OCI-LY7 (cell line): ENCODE measurements around the gene CAPN14. TPM values are rescaled to one million over a fixed set of nuclear protein-coding genes. Genes with fewer than 3 reads are reported as not detected.

ENCODE experiments used
- BruUV-seq: library from RNA; stranded (reverse); fragments of 400-500 nt; replicated peaks from 2 replicates; lab custom pipeline; 2021; lab: Mats Ljungman, UMichigan
- CTCF ChIA-PET: fragments of 300-600 bp; sonication (Branson Sonifier 250); formaldehyde crosslinking; loops from one replicate; lab custom pipeline; 2022; ENCODE audit warnings: antibody characterized with exemption; ENCODE audit not compliant: unreplicated experiment; lab: Charles Lee
- POLR2A ChIA-PET: fragments of 300-600 bp; sonication (Branson Sonifier 250); formaldehyde crosslinking; loops from one replicate; lab custom pipeline; 2022; ENCODE audit warnings: antibody characterized with exemption; lab: Charles Lee
- DNase-seq: peaks from one replicate; pipeline ENCODE4 v3.0.0-alpha.2; 2015; ENCODE audit warnings: low spot score
- H2AFZ ChIP-seq: fragments of 200-600 bp; sonication (generic), shearing (Covaris generic); 2 replicates; pipeline ENCODE4 v1.6.1; 2014; ENCODE audit warnings: mild to moderate bottlenecking, antibody characterized with exemption, low read length, moderate library complexity
- H3K27ac ChIP-seq: fragments of 200-600 bp; sonication (generic); 2 replicates; pipeline ENCODE4 v1.5.1; 2014; ENCODE audit warnings: mixed run types, low read depth, mild to moderate bottlenecking, moderate library complexity, low read length, inconsistent platforms; ENCODE audit not compliant: poor library complexity, severe bottlenecking
- H3K36me3 ChIP-seq: fragments of 200-600 bp; sonication (generic); 2 replicates; pipeline ENCODE4 v1.6.1; 2014; ENCODE audit warnings: mild to moderate bottlenecking, antibody characterized with exemption, low read length, moderate library complexity, mixed read lengths; ENCODE audit not compliant: insufficient read depth
- H3K4me1 ChIP-seq: fragments of 200-600 bp; sonication (generic); 2 replicates; pipeline ENCODE4 v1.5.1; 2014; ENCODE audit warnings: mild to moderate bottlenecking, low read length; ENCODE audit not compliant: insufficient read depth, poor library complexity, severe bottlenecking
- H3K4me2 ChIP-seq: fragments of 200-600 bp; sonication (generic); 2 replicates; pipeline ENCODE4 v1.6.1; 2014; ENCODE audit warnings: mild to moderate bottlenecking, low read length
- H3K4me3 ChIP-seq: fragments of 200-600 bp; sonication (generic); 2 replicates; pipeline ENCODE4 v1.5.1; 2014; ENCODE audit warnings: mild to moderate bottlenecking, low read depth, low read length; ENCODE audit not compliant: poor library complexity, severe bottlenecking
- H3K79me2 ChIP-seq: fragments of 200-600 bp; sonication (generic); 2 replicates; pipeline ENCODE4 v1.6.1; 2016; ENCODE audit warnings: low read depth, mild to moderate bottlenecking, low read length, moderate library complexity, mixed read lengths; ENCODE audit not compliant: insufficient read depth
- H3K9me2 ChIP-seq: fragments of 200-600 bp; sonication (generic); 2 replicates; pipeline ENCODE4 v1.6.1; 2016; ENCODE audit warnings: mild to moderate bottlenecking, low read length, mixed read lengths; ENCODE audit not compliant: insufficient read depth
- H3K9me3 ChIP-seq: fragments of 200-600 bp; sonication (generic); 2 replicates; pipeline ENCODE4 v1.6.1; 2014; ENCODE audit warnings: mild to moderate bottlenecking, mixed run types, low read length, mixed read lengths
- H4K20me1 ChIP-seq: fragments of 200-600 bp; sonication (generic); 2 replicates; pipeline ENCODE4 v1.6.1; 2014; ENCODE audit warnings: mild to moderate bottlenecking, antibody characterized with exemption, low read length, moderate library complexity, mixed read lengths; ENCODE audit not compliant: insufficient read depth
- EZH2phosphoT487 ChIP-seq: fragments of 200-600 bp; sonication (generic); IDR thresholded peaks from 2 replicates; pipeline ENCODE4 v1.6.1; 2018; ENCODE audit warnings: low read depth, borderline replicate concordance, mild to moderate bottlenecking, mixed run types, antibody characterized with exemption, low read length, moderate library complexity, mixed read lengths
- intact Hi-C: fragments of 100-400 bp; cut with micrococcal nuclease; formaldehyde crosslinking; loops from one replicate; pipeline ENCODE4 v1.10.0; 2022; ENCODE audit not compliant: unreplicated experiment
- total RNA-seq, 2 experiments: library from RNA; depleted of rRNA in 1 of 2; stranded (reverse); fragments of >200 nt in 1 of 2; shearing (Covaris generic) in 1 of 2; gene quantifications; 2 replicates each; pipeline ENCODE4 v1.2.3, GENCODE V29; 2014 to 2022
- TF ChIP-seq, protein P1 (sequence below): fragments of 200-600 bp; sonication (generic); conservative IDR thresholded peaks from 2 replicates; pipeline ENCODE4 v1.5.1; 2014; ENCODE audit warnings: mild to moderate bottlenecking, antibody characterized with exemption, low read length, moderate library complexity, mixed read lengths

CAPN14 gene
- total RNA-seq, 2 experiments from 2014 or later, result 1.4 to 4.0 TPM

DNA sequence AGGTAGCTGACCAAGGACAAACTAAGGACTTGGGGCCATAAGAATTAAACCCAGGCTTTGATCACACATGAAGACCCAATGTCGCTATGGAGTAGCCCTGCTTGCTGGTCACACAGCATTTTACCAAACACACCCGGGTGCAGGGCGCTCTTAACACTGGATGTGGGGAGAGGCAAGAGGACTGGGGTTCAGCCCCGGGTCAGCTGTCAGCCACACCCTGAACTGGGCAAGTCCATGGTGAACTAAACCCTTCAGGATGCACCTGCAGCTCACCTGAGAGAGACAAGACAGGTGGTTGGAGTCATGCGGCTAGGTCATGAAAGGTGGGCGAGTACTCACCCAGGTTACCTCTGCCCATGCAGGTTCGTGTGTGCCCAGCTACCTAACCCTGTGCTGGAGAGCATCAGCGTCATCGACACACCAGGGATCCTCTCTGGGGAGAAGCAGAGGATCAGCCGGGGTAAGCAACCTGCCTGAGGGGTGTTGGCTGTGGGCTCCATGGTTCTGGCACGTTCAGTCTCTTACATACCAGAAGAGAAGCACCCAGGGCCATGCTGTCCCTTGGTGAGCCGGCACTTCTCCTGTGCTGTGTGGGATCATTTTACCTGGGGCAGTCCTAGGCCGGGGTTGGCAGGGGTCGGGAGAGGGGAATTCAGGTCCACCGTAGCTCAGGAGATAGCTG, 31.8 kb upstream of the CAPN14 start:
- intact Hi-C loops, result no loop called here
- ChIA-PET CTCF (interaction anchor here (0.5 kb wide), 1 partner anchor 7 kb away, joined by 3 read pairs; no protein-coding TSS in a partner anchor), POLR2A (no interaction called here)
- Histone ChIP-seq H3K36me3 (peaks cover 62% of the 10 kb centered on the region), H3K79me2 (peaks cover 5% of the 10 kb centered on the region; the same call in 1 of the 2 replicates), H2AFZ (no peak overlapping the region), H3K4me1 (peaks cover 41% of the 10 kb centered on the region), H3K4me3 (no peak overlapping the region), H3K9me3 (0 out of 2 replicates have a peak, but pooled peaks cover 5% of the 10 kb centered on the region), H3K4me2 (no peak overlapping the region), H3K9me2 (no peaks in the 10 kb centered on the region), H3K27ac (no peak overlapping the region), H4K20me1 (no peaks in the 10 kb centered on the region)
- no peak for TF ChIP-seq EZH2phosphoT487
- TF ChIP-seq, protein P1, sequence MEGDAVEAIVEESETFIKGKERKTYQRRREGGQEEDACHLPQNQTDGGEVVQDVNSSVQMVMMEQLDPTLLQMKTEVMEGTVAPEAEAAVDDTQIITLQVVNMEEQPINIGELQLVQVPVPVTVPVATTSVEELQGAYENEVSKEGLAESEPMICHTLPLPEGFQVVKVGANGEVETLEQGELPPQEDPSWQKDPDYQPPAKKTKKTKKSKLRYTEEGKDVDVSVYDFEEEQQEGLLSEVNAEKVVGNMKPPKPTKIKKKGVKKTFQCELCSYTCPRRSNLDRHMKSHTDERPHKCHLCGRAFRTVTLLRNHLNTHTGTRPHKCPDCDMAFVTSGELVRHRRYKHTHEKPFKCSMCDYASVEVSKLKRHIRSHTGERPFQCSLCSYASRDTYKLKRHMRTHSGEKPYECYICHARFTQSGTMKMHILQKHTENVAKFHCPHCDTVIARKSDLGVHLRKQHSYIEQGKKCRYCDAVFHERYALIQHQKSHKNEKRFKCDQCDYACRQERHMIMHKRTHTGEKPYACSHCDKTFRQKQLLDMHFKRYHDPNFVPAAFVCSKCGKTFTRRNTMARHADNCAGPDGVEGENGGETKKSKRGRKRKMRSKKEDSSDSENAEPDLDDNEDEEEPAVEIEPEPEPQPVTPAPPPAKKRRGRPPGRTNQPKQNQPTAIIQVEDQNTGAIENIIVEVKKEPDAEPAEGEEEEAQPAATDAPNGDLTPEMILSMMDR, result no peak
- BruUV-seq, result no TSS peak
- DNase-seq, result no peak

DNA sequence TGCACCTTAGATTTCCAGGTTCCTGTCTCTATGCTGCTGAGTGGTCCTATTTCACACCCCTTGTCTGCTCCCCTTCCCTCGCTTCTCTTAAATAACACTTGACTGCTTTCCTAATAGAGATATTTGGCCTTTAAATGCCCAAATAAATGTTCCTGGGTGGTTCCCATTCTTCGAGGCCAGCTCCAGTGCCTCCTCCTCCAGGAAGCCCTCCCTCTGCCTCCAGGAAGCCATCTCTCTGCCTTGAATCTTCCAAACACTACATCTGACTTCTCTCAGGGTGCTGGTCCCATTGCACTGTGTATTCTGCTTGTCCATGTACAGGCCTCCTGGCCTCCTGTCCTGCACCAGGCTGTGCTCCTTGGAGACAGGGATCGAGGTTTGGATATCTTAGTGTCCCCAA, 30.8 kb upstream of the CAPN14 start:
- TF ChIP-seq, protein P1, result no peak
- TF ChIP-seq EZH2phosphoT487, result no peak
- no peak overlapping the region for H3K4me3 ChIP-seq
- H4K20me1 ChIP-seq, result no peaks in the 10 kb centered on the region
- no peak for DNase-seq
- no TSS peak for BruUV-seq
- CTCF ChIA-PET, result no interaction called here
- no peak overlapping the region for H3K4me2 ChIP-seq
- H3K27ac ChIP-seq, result no peak overlapping the region
- intact Hi-C loops, result no loop called here
- H2AFZ ChIP-seq, result no peak overlapping the region
- H3K9me3 ChIP-seq, result 0 out of 2 replicates have a peak, but pooled peaks cover 5% of the 10 kb centered on the region
- H3K79me2 ChIP-seq, result peaks cover 4% of the 10 kb centered on the region; the same call in 1 of the 2 replicates
- POLR2A ChIA-PET, result no interaction called here
- no peaks in the 10 kb centered on the region for H3K9me2 ChIP-seq
- peaks cover 31% of the 10 kb centered on the region for H3K4me1 ChIP-seq
- peaks cover 63% of the 10 kb centered on the region for H3K36me3 ChIP-seq

DNA sequence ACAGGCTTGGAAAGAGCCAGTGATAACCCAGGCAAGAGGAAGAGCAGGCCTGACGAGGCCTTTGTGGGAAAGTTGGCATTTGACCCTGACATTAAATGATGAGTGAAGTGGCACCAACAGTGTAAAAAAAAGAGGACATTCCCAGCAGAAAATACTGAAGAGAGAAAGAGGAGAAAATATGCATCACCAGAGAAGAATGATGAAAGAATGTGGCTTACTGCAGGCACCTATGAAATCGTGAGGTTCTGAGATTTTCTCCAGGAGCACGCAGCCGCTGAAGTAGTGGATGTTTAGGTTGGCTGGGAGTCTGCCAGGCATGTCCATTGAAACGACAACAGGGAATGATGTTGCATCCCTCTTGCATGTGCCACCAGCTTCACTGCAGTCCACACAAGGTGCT, 30.4 kb upstream of the CAPN14 start:
- H3K36me3 ChIP-seq, result peaks cover 63% of the 10 kb centered on the region
- ChIA-PET POLR2A (no interaction called here), CTCF (no interaction called here)
- no peak overlapping the region for H3K4me2 ChIP-seq
- intact Hi-C loops, result no loop called here
- TF ChIP-seq, protein P1, result no peak
- no peak overlapping the region for H2AFZ ChIP-seq
- 0 out of 2 replicates have a peak, but pooled peaks cover 5% of the 10 kb centered on the region for H3K9me3 ChIP-seq
- H3K4me1 ChIP-seq, result peaks cover 27% of the 10 kb centered on the region
- no peaks in the 10 kb centered on the region for H4K20me1 ChIP-seq
- BruUV-seq, result TSS peak; percentile 12
- H3K27ac ChIP-seq, result no peak overlapping the region
- H3K4me3 ChIP-seq, result no peak overlapping the region
- no peak for DNase-seq
- H3K79me2 ChIP-seq, result peaks cover 4% of the 10 kb centered on the region; the same call in 1 of the 2 replicates
- H3K9me2 ChIP-seq, result no peaks in the 10 kb centered on the region
